HUES64 (cell line): ENCODE data around the gene RNF208.

Source experiments
- H3K27ac ChIP-seq: 2 replicates; pipeline ENCODE4 v1.7.0; 2013; ENCODE audit warnings: low read depth, low read length, inconsistent platforms
- H3K27me3 ChIP-seq: 2 replicates; pipeline ENCODE4 v1.6.1; 2013; ENCODE audit warnings: mild to moderate bottlenecking, low read length; ENCODE audit not compliant: insufficient read depth
- H3K36me3 ChIP-seq: 2 replicates; pipeline ENCODE4 v1.6.1; 2013; ENCODE audit warnings: mild to moderate bottlenecking, low read length; ENCODE audit not compliant: insufficient read depth
- H3K4me1 ChIP-seq: 2 replicates; pipeline ENCODE4 v1.6.1; 2013; ENCODE audit warnings: mild to moderate bottlenecking, low read length, moderate library complexity; ENCODE audit not compliant: insufficient read depth
- H3K4me3 ChIP-seq: 2 replicates; pipeline ENCODE4 v1.5.1; 2013; ENCODE audit warnings: mild to moderate bottlenecking, low read length, moderate library complexity
- H3K9ac ChIP-seq: 2 replicates; pipeline ENCODE4 v1.6.1; 2013; ENCODE audit warnings: mild to moderate bottlenecking, low read depth, low read length
- H3K9me3 ChIP-seq: 2 replicates; pipeline ENCODE4 v1.6.1; 2013; ENCODE audit warnings: low read depth, low read length; ENCODE audit not compliant: insufficient read depth
- WGBS: fragments of 150-250, 120-280 bp; methylation state at CpG from one replicate; pipeline ENCODE4 v1.1.7; 2013; ENCODE audit warnings: missing lambda C conversion rate; 5-methylcytosine and 5-hydroxymethylcytosine counted together

RNF208 gene

GRCh38 chr9:137223078-137223970 lies 1.3 kb upstream of the RNF208 start:
- H3K27ac ChIP-seq: peak overlapping the region; percentile 83

GRCh38 chr9:137221506-137222111 lies 431 bp downstream of the RNF208 start:
- Histone ChIP-seq H3K4me1 (no peaks in the 10 kb centered on the region; the same call in 1 of the 2 replicates), H3K9ac (0 out of 2 replicates have a peak overlapping the region, but pooled peaks have one; percentile 5), H3K36me3 (no peaks in the 10 kb centered on the region), H3K27ac (no peak overlapping the region), H3K27me3 (peaks cover 10% of the 10 kb centered on the region), H3K4me3 (peak overlapping the region; percentile 83), H3K9me3 (no peaks in the 10 kb centered on the region)
- 4% methylated on average over 61 of the region's 61 CpGs for WGBS

More at GRCh38 chr9:137223078-137223970, 1.3 kb upstream of the RNF208 start:
- H3K36me3 ChIP-seq: no peaks in the 10 kb centered on the region
- peaks cover 10% of the 10 kb centered on the region for H3K27me3 ChIP-seq
- no peaks in the 10 kb centered on the region for H3K9me3 ChIP-seq
- H3K4me3 ChIP-seq: peak overlapping the region; percentile 83
- H3K4me1 ChIP-seq: no peaks in the 10 kb centered on the region; the same call in 1 of the 2 replicates
- 2% methylated on average over 63 of the region's 63 CpGs for WGBS
- H3K9ac ChIP-seq: peak overlapping the region; percentile 84

GRCh38 chr9:137221095-137221505 lies 940 bp downstream of the RNF208 start:
- H3K9ac ChIP-seq: no peak overlapping the region
- H3K4me3 ChIP-seq: peak overlapping the region; percentile 83
- H3K36me3 ChIP-seq: 0 out of 2 replicates have a peak, but pooled peaks cover 3% of the 10 kb centered on the region
- peaks cover 10% of the 10 kb centered on the region for H3K27me3 ChIP-seq
- no peaks in the 10 kb centered on the region; the same call in 1 of the 2 replicates for H3K4me1 ChIP-seq
- WGBS: 80% methylated on average over 13 of the region's 14 CpGs
- no peak overlapping the region for H3K27ac ChIP-seq
- no peaks in the 10 kb centered on the region for H3K9me3 ChIP-seq

GRCh38 chr9:137220317-137221094 lies 1.5 kb downstream of the RNF208 start:
- 91% methylated on average over 52 of the region's 52 CpGs for WGBS
- peaks cover 10% of the 10 kb centered on the region for H3K27me3 ChIP-seq
- no peaks in the 10 kb centered on the region for H3K9me3 ChIP-seq
- H3K9ac ChIP-seq: no peak overlapping the region
- H3K4me1 ChIP-seq: no peaks in the 10 kb centered on the region; the same call in 1 of the 2 replicates
- peaks cover 9% of the 10 kb centered on the region for H3K36me3 ChIP-seq
- no peak overlapping the region for H3K4me3 ChIP-seq
- H3K27ac ChIP-seq: no peak overlapping the region

DNA sequence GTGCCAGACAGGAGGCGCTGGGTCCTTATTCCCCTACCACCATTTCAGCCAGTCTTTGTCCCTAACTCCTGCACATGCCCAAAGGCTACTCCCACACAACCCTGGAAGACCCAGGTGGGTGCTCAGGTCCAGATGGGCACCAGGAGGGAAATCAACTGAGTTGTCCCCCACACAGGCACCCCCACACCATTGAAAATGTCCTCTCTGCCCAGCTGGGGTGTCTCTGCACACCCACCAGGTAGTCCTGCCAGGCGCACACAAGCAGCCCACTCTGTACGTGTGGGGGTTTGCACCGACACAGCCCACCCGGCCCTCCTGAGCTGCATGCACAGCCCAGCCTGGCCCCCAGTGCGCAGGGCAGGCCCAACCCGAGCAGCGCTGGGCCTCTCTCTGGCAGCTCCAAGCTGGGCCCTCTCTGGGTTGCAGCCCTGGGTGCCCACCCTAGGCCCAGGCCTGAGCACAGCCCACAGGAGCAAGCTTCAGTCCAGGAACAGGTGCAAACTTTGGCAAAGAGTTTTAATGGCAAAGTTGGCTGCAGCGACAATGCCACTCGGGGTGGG lies 2.2 kb downstream of the RNF208 start:
- Histone ChIP-seq H3K4me3 (no peak overlapping the region), H3K4me1 (no peaks in the 10 kb centered on the region; the same call in 1 of the 2 replicates), H3K9ac (no peak overlapping the region), H3K27me3 (peaks cover 10% of the 10 kb centered on the region), H3K9me3 (no peaks in the 10 kb centered on the region), H3K36me3 (peaks cover 15% of the 10 kb centered on the region), H3K27ac (no peak overlapping the region)
- WGBS: 94% methylated on average over 10 of the region's 10 CpGs

GRCh38 chr9:137218754-137219271 lies 3.2 kb downstream of the RNF208 start:
- H3K4me1 ChIP-seq: no peaks in the 10 kb centered on the region; the same call in 1 of the 2 replicates
- no peak overlapping the region for H3K9ac ChIP-seq
- H3K4me3 ChIP-seq: no peak overlapping the region
- H3K27ac ChIP-seq: no peak overlapping the region
- H3K36me3 ChIP-seq: peaks cover 23% of the 10 kb centered on the region
- no peaks in the 10 kb centered on the region for H3K9me3 ChIP-seq
- 63% methylated on average over 12 of the region's 12 CpGs for WGBS
- H3K27me3 ChIP-seq: peaks cover 10% of the 10 kb centered on the region

DNA sequence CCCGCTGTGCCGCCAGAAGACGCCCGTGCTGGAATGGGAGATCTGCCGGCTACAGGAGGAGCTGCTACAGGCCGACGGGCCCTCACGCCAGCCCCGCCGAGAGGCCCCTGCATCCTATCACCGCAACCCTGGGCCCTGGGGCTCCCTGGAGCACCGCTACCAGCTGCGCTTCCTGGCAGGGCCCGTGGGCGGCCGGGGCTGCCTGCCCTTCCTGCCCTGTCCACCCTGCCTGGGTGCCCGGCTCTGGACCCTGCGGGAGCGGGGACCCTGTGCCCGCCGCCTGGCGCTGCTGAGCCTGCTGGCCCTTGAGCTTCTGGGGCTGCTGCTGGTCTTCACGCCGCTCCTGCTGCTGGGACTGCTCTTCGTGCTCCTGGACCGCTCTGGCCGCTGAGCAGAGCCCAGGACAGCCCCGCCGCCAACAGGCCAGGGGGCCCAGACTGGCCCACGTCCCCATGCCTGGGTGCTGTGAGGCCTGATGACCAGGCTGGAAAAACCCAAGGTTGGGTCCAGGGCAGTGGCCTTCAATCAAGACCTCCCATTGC lies 3.8 kb downstream of the RNF208 start:
- Histone ChIP-seq H3K36me3 (peaks cover 23% of the 10 kb centered on the region), H3K27me3 (peaks cover 10% of the 10 kb centered on the region), H3K4me1 (no peaks in the 10 kb centered on the region; the same call in 1 of the 2 replicates), H3K4me3 (no peak overlapping the region), H3K9ac (no peak overlapping the region), H3K27ac (no peak overlapping the region), H3K9me3 (no peaks in the 10 kb centered on the region)
- 94% methylated on average over 30 of the region's 30 CpGs for WGBS

DNA sequence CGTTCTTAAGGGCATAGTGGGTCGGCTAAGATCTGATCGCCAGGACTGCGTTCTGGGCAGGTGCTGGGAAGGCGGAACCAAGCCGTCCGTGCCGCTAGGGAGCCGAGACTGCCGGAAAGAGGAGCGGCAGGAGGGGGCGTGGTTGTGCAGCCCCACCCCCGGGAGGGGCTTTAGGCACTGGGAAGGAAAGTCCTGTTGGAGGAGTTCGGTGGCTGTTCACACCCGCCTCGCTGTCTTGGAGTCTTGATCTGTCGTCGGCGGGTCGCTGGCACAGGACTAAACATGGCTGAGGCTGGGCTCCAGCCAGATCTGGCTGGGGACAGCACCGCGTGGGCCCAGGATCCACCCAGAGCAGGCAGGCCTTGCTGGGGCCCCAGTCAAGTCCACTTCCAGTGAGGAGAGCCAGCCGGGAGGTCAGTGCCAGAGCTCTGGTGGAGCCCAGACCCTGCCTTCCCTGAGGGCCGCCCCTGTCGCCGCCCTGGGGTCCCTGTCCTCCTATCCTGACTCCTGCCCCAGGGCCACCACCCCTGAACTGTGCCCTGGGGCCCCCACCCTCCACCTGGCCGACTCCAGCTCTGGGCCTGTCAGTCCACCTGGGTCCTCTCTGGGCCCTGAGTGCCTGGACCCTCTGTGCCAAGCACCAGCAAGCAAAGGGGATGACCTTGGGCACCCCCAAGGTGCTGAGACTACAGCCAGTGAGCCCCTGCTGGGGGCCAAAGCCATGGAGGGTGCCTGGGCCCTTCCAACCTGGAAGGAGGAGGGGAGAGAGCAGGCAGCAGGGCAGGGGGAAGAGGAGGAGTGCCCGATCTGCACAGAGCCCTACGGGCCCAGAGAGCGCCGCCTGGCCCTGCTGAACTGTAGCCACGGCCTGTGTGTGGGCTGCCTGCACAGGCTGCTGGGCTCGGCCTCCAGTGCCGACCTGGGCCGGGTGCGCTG lies 4.5 kb downstream of the RNF208 start:
- Histone ChIP-seq H3K27ac (no peak overlapping the region), H3K9me3 (no peaks in the 10 kb centered on the region), H3K4me3 (no peak overlapping the region), H3K9ac (no peak overlapping the region), H3K36me3 (peaks cover 23% of the 10 kb centered on the region), H3K4me1 (no peaks in the 10 kb centered on the region; the same call in 1 of the 2 replicates), H3K27me3 (peaks cover 4% of the 10 kb centered on the region)
- WGBS: 56% methylated on average over 36 of the region's 36 CpGs

DNA sequence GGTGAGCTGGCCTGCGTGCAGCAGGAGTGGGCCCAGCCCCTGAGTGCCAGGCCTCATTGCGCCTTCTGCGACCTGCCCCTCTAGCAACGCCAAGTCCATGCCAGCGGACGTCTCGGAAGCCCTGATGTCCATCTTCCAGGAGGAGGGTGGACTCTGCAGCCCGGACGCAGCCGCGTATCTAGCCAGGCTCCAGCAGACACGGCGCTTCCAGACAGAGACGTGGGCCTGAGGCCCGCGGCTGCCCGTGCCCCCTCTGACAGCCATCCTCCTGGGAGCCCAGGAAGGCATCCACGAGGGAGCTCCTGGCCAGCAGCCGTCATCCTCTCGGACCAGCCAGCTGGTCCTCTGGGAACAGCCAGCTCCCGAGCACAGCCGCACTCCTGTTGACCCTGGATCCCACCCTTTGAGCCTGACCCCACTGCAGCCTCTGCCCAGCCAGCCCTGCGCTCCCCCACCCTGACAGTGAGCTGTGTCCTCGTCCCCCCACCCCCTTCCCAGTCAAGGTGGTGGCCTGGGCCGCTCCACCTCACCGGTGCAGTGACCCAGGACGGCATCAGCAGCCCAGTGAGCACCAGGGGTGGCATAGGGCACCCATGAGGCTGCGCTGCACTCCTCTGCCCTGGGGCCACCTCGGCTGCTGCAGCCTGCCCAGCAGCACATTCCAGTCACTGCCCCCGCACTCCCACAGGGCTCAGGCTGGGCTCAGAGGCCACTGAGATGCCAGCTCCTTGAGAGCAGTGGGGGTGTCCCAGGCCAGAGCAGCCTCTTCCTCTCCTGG lies 5.7 kb downstream of the RNF208 start:
- no peaks in the 10 kb centered on the region; the same call in 1 of the 2 replicates for H3K4me1 ChIP-seq
- 94% methylated on average over 30 of the region's 30 CpGs for WGBS
- no peaks in the 10 kb centered on the region for H3K27me3 ChIP-seq
- H3K9me3 ChIP-seq: no peaks in the 10 kb centered on the region
- H3K9ac ChIP-seq: no peak overlapping the region
- no peak overlapping the region for H3K4me3 ChIP-seq
- no peak overlapping the region for H3K27ac ChIP-seq
- H3K36me3 ChIP-seq: peaks cover 23% of the 10 kb centered on the region
